HL-60 (cell line): Measurements from ENCODE around the gene CSNK1D.

ENCODE experiments used
- DNase-seq, 2 experiments: peaks; one replicate each; pipeline ENCODE4 v3.0.0-alpha.2; 2010 to 2020; ENCODE audit warnings: low read depth in 1 of 2, low spot score in 1 of 2
- H3K27ac ChIP-seq: fragments of 250-450 bp; sonication (Bioruptor Pico); replicated peaks from 2 replicates; pipeline ENCODE4 v1.5.1; 2020; ENCODE audit warnings: mild to moderate bottlenecking, moderate library complexity
- H3K27me3 ChIP-seq: fragments of 250-450 bp; sonication (Bioruptor Pico); 2 replicates; pipeline ENCODE4 v1.5.1; 2021; ENCODE audit warnings: mild to moderate bottlenecking, moderate library complexity; ENCODE audit not compliant: insufficient read depth, poor library complexity, severe bottlenecking
- H3K4me3 ChIP-seq: replicated peaks from 2 replicates; pipeline ENCODE4 v1.5.1; 2011; ENCODE audit warnings: mild to moderate bottlenecking, control low read depth, low read length; ENCODE audit not compliant: insufficient read depth
- GABPA ChIP-seq: IDR thresholded peaks from 2 replicates; pipeline ENCODE4 v1.6.1; 2012; ENCODE audit warnings: low read depth
- POLR2AphosphoS5 ChIP-seq: IDR thresholded peaks from 2 replicates; pipeline ENCODE4 v1.6.1; 2012; ENCODE audit warnings: low read depth
- SPI1 ChIP-seq: IDR thresholded peaks from 2 replicates; pipeline ENCODE4 v1.6.1; 2012; ENCODE audit warnings: low read depth, mild to moderate bottlenecking, borderline replicate concordance
- TF ChIP-seq, protein P1 (sequence below): IDR thresholded peaks from 2 replicates; pipeline ENCODE4 v1.6.1; 2012; ENCODE audit warnings: low read depth; ENCODE audit not compliant: insufficient replicate concordance
- TF ChIP-seq, protein P2 (sequence below): IDR thresholded peaks from one replicate; pipeline ENCODE4 v1.5.1; 2011; ENCODE audit warnings: low read length, control low read depth, inconsistent platforms; ENCODE audit not compliant: insufficient read depth

Gene CSNK1D

DNA sequence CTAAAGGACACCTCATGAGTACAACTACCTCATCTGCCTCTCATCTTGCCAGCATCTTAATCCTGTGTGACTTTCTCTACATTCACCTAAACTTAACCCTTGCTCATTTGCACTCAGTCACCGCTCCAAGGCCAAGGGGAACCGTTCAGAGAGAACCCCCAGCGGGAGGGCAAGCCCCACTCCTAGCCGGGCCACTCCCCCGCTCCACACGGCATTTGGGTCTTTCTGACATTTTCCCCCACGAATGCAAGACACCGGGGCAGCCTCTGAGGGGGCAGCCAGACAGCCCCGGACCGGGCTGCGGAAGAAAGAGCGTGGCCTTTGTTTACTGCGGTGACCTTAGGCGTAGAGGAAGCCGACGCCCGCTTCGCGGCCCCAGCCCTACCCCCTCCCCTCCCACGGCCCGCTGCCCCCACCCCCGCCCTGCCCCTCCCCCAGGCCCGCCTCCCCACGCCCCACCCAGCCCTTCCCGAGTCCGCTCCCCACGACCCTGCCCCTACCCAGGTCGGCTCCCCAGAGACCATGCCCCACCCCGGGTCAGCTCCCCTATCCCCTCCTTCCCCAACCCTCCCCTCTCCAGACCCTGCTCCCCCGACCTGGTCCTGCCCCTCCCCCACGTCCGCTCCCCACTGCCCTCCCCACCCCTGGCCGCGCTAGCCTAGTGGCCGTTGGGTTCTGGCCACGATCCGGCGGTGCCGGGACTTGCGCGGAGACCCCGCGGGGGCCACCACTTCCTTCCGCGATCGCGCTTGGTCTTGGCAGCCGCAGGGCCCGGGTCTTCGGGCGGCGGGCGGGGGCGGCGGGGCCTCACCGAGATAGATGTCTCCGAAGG lies 789 bp downstream of the CSNK1D start:
- peak; percentile 20 to 76 for DNase-seq
- TF ChIP-seq POLR2AphosphoS5 (no peak), GABPA (no peak), SPI1 (no peak)
- TF ChIP-seq, protein P1, sequence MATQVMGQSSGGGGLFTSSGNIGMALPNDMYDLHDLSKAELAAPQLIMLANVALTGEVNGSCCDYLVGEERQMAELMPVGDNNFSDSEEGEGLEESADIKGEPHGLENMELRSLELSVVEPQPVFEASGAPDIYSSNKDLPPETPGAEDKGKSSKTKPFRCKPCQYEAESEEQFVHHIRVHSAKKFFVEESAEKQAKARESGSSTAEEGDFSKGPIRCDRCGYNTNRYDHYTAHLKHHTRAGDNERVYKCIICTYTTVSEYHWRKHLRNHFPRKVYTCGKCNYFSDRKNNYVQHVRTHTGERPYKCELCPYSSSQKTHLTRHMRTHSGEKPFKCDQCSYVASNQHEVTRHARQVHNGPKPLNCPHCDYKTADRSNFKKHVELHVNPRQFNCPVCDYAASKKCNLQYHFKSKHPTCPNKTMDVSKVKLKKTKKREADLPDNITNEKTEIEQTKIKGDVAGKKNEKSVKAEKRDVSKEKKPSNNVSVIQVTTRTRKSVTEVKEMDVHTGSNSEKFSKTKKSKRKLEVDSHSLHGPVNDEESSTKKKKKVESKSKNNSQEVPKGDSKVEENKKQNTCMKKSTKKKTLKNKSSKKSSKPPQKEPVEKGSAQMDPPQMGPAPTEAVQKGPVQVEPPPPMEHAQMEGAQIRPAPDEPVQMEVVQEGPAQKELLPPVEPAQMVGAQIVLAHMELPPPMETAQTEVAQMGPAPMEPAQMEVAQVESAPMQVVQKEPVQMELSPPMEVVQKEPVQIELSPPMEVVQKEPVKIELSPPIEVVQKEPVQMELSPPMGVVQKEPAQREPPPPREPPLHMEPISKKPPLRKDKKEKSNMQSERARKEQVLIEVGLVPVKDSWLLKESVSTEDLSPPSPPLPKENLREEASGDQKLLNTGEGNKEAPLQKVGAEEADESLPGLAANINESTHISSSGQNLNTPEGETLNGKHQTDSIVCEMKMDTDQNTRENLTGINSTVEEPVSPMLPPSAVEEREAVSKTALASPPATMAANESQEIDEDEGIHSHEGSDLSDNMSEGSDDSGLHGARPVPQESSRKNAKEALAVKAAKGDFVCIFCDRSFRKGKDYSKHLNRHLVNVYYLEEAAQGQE = no peak
- TF ChIP-seq, protein P2, sequence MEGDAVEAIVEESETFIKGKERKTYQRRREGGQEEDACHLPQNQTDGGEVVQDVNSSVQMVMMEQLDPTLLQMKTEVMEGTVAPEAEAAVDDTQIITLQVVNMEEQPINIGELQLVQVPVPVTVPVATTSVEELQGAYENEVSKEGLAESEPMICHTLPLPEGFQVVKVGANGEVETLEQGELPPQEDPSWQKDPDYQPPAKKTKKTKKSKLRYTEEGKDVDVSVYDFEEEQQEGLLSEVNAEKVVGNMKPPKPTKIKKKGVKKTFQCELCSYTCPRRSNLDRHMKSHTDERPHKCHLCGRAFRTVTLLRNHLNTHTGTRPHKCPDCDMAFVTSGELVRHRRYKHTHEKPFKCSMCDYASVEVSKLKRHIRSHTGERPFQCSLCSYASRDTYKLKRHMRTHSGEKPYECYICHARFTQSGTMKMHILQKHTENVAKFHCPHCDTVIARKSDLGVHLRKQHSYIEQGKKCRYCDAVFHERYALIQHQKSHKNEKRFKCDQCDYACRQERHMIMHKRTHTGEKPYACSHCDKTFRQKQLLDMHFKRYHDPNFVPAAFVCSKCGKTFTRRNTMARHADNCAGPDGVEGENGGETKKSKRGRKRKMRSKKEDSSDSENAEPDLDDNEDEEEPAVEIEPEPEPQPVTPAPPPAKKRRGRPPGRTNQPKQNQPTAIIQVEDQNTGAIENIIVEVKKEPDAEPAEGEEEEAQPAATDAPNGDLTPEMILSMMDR = no peak
- Histone ChIP-seq H3K27me3 (no peaks in the 10 kb centered on the region), H3K4me3 (peak overlapping the region; percentile 82), H3K27ac (peak overlapping the region; percentile 99)

DNA sequence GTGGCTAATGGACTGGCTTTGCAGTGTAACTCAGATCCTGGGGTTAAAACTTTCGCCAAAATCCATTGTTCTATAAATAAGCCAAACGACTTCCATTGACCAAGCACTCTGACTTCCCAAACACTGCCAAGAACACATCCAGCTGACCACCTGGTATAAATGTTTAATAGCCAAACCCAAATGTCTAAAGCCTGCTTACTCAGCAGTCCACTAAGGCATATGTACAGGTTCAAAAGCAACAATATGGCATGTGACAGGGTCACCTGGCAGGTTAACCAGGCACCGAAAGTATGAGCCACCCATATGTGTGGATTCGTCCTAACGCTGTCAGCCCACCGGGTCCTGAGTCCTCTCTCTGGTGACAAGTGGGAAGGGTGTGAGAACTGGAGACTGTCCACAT lies 2.1 kb downstream of the CSNK1D start:
- H3K27ac ChIP-seq = no peak overlapping the region

DNA sequence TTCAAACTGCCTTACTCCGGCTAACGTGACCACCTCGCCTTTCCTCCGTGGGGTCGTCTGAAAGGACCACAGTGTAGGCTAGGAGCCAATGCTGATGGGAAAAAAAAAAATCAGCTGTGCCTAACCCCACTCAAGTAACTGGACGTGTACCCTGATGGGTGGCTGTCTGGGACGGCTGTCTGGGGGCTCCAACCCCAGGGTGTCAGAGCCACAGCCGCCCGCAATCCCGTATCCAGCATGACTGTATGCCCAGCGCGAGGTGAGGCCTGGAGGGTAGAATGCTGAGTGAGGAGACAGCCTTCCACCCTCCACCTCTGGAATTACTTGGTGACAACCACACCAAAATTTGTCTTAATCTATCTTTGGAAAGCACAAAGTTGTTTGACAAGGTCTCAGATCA lies 2.8 kb downstream of the CSNK1D start:
- H3K4me3 ChIP-seq = no peak overlapping the region
- no peak for TF ChIP-seq SPI1
- TF ChIP-seq, protein P2 = no peak
- H3K27me3 ChIP-seq = no peaks in the 10 kb centered on the region
- DNase-seq = no peak
- H3K27ac ChIP-seq = no peak overlapping the region

More for the DNA sequence above, 2.1 kb downstream of the CSNK1D start:
- H3K4me3 ChIP-seq = no peak overlapping the region
- no peak for DNase-seq
- no peaks in the 10 kb centered on the region for H3K27me3 ChIP-seq
- TF ChIP-seq SPI1 (no peak), GABPA (no peak), POLR2AphosphoS5 (no peak)
- TF ChIP-seq, protein P2 = no peak
- TF ChIP-seq, protein P1 = no peak
